COLO829 (cell line): Measurements from ENCODE around the gene LSM14B.
"Not testable (repeated sequence)": the region's sequence is repeated elsewhere in the genome, so short reads cannot be mapped to it uniquely, and the experiment has no call there.

Source experiments
- DNase-seq: peaks from one replicate; pipeline ENCODE4 v3.0.0; 2012; ENCODE audit warnings: low spot score

LSM14B gene

GRCh38 chr20:62114894-62115293 is 7.4 kb upstream of the LSM14B start:
- DNase-seq, result no peak

GRCh38 chr20:62115800-62116407 is 6.4 kb upstream of the LSM14B start:
- DNase-seq, result not testable (repeated sequence)

GRCh38 chr20:62116558-62117361 is 5.5 kb upstream of the LSM14B start:
- no peak for DNase-seq

GRCh38 chr20:62117362-62117646 is 5.0 kb upstream of the LSM14B start:
- no peak for DNase-seq

- no peak for DNase-seq
Measured at GRCh38 chr20:62117658-62118057, 4.6 kb upstream of the LSM14B start.

GRCh38 chr20:62118113-62119043 is 3.9 kb upstream of the LSM14B start:
- no peak for DNase-seq

- no peak for DNase-seq
Measured at GRCh38 chr20:62119115-62119514, 3.2 kb upstream of the LSM14B start.

- no peak for DNase-seq
Measured at GRCh38 chr20:62119591-62120364, 2.5 kb upstream of the LSM14B start.

GRCh38 chr20:62120365-62120762 is 1.9 kb upstream of the LSM14B start:
- DNase-seq, result no peak

- DNase-seq, result peak; percentile 66
Measured at GRCh38 chr20:62120990-62121775, 1.1 kb upstream of the LSM14B start.

GRCh38 chr20:62122654-62123449 is 577 bp downstream of the LSM14B start:
- DNase-seq, result no peak

GRCh38 chr20:62123450-62124118 is 1.3 kb downstream of the LSM14B start:
- no peak for DNase-seq

- DNase-seq, result no peak
Measured at GRCh38 chr20:62126141-62126540, 3.9 kb downstream of the LSM14B start.

GRCh38 chr20:62127799-62128198 is 5.5 kb downstream of the LSM14B start:
- no peak for DNase-seq

GRCh38 chr20:62128502-62128901 is 6.2 kb downstream of the LSM14B start:
- DNase-seq, result no peak

- no peak for DNase-seq
Measured at GRCh38 chr20:62129731-62130531, 7.7 kb downstream of the LSM14B start.

GRCh38 chr20:62131560-62132320 is 9.5 kb downstream of the LSM14B start:
- DNase-seq, result no peak

- DNase-seq, result no peak
Measured at GRCh38 chr20:62132421-62132820, 10.1 kb downstream of the LSM14B start.
